GM12878 (cell line): ENCODE data around the gene RETNLB.

ENCODE experiments used
- ELK1 ChIP-seq: IDR thresholded peaks from 2 replicates; pipeline ENCODE4 v1.6.1; 2012; ENCODE audit warnings: low read depth, low read length, improper control_type of control experiment
- GABPA ChIP-seq: IDR thresholded peaks from 2 replicates; pipeline ENCODE4 v1.6.1; 2014; ENCODE audit warnings: antibody characterized with exemption, low read depth, mild to moderate bottlenecking, inconsistent platforms
- PRDM15 ChIP-seq: fragments of 450-650 bp; formaldehyde crosslinking; IDR thresholded peaks from 2 replicates; pipeline ENCODE4 v1.4.0; 2020; ENCODE audit warnings: mild to moderate bottlenecking, moderate library complexity
- RAD21 ChIP-seq: IDR thresholded peaks from 2 replicates; pipeline ENCODE4 v1.6.1; 2011; ENCODE audit warnings: mild to moderate bottlenecking, low read depth, low read length, moderate library complexity; ENCODE audit not compliant: insufficient read depth
- RBBP5 ChIP-seq: fragments of 200-600 bp; sonication (generic); conservative IDR thresholded peaks from 2 replicates; pipeline ENCODE4 v1.6.1; 2016
- YY1 ChIP-seq: IDR thresholded peaks from 2 replicates; pipeline ENCODE4 v1.6.1; 2011; ENCODE audit warnings: low read depth, mild to moderate bottlenecking, low read length
- ZNF274 ChIP-seq: IDR thresholded peaks from one replicate; pipeline ENCODE4 v1.8.0; 2011; ENCODE audit not compliant: insufficient read length, insufficient read depth
- TF ChIP-seq, protein P1 (sequence below): fragments of 450-650 bp; IDR thresholded peaks from 2 replicates; pipeline ENCODE4 v1.6.1; 2016; ENCODE audit warnings: mild to moderate bottlenecking
- TF ChIP-seq, protein P2 (sequence below), 3 experiments: IDR thresholded peaks in 2 of 3; conservative IDR thresholded peaks in 1 of 3; 2 replicates each; pipeline ENCODE4 v1.5.1; 2011; ENCODE audit warnings: low read depth in 3 of 3, low read length in 3 of 3, mild to moderate bottlenecking in 3 of 3, control low read depth in 2 of 3, moderate library complexity in 2 of 3, inconsistent platforms in 1 of 3, mixed read lengths in 1 of 3; ENCODE audit not compliant: control insufficient read depth in 2 of 3, insufficient read depth in 1 of 3; ENCODE audit errors: extremely low read depth in 1 of 3

DNA sequence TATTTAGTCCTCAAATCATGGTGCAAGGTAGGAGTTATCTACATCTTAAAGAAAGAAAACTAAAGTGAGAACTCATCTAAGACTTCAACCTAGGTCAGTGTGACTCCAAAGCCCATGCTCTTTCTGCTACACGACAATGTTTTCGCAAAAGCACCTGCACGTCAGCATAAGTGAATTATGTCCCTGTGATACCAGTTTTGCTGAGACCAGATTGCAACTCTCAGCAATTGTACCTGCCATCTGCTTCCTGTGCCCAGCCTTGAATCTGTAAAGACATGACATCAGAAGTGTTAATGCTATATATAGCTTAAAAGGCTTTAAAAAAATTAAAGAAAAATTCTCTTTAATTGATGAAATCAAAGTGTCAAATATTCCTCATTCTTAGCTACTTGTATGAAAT lies 43.4 kb downstream of the RETNLB start:
- TF ChIP-seq ZNF274 = no peak
- TF ChIP-seq RAD21 = no peak
- TF ChIP-seq PRDM15 (CRISPR knock-in tag) = no peak
- TF ChIP-seq, protein P1, sequence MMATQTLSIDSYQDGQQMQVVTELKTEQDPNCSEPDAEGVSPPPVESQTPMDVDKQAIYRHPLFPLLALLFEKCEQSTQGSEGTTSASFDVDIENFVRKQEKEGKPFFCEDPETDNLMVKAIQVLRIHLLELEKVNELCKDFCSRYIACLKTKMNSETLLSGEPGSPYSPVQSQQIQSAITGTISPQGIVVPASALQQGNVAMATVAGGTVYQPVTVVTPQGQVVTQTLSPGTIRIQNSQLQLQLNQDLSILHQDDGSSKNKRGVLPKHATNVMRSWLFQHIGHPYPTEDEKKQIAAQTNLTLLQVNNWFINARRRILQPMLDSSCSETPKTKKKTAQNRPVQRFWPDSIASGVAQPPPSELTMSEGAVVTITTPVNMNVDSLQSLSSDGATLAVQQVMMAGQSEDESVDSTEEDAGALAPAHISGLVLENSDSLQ = no peak
- TF ChIP-seq ELK1 = no peak
- no peak for TF ChIP-seq GABPA
- TF ChIP-seq RBBP5 = no peak
- TF ChIP-seq, protein P2, sequence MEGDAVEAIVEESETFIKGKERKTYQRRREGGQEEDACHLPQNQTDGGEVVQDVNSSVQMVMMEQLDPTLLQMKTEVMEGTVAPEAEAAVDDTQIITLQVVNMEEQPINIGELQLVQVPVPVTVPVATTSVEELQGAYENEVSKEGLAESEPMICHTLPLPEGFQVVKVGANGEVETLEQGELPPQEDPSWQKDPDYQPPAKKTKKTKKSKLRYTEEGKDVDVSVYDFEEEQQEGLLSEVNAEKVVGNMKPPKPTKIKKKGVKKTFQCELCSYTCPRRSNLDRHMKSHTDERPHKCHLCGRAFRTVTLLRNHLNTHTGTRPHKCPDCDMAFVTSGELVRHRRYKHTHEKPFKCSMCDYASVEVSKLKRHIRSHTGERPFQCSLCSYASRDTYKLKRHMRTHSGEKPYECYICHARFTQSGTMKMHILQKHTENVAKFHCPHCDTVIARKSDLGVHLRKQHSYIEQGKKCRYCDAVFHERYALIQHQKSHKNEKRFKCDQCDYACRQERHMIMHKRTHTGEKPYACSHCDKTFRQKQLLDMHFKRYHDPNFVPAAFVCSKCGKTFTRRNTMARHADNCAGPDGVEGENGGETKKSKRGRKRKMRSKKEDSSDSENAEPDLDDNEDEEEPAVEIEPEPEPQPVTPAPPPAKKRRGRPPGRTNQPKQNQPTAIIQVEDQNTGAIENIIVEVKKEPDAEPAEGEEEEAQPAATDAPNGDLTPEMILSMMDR (IDR thresholded peaks at IDR 0.05 in 2 of 3, conservative IDR thresholded peaks at IDR 0.05 in 1 of 3; ENCODE audit: control insufficient read depth in 2 of 3, extremely low read depth in 1 of 3, insufficient read depth in 1 of 3, low read depth in 3 of 3, low read length in 3 of 3) = no peak
- no peak for TF ChIP-seq YY1
